Activated CD8-positive, alpha-beta memory T cell treated with anti-CD3 and anti-CD28 coated beads, Interleukin-2, amount 50 U/mL, for 48 hours (primary cell): Measurements from ENCODE around the gene SNX20.

ENCODE experiments used
- DNase-seq: peaks from one replicate; pipeline ENCODE4 v3.0.0-alpha.2; 2020

The SNX20 gene

DNA sequence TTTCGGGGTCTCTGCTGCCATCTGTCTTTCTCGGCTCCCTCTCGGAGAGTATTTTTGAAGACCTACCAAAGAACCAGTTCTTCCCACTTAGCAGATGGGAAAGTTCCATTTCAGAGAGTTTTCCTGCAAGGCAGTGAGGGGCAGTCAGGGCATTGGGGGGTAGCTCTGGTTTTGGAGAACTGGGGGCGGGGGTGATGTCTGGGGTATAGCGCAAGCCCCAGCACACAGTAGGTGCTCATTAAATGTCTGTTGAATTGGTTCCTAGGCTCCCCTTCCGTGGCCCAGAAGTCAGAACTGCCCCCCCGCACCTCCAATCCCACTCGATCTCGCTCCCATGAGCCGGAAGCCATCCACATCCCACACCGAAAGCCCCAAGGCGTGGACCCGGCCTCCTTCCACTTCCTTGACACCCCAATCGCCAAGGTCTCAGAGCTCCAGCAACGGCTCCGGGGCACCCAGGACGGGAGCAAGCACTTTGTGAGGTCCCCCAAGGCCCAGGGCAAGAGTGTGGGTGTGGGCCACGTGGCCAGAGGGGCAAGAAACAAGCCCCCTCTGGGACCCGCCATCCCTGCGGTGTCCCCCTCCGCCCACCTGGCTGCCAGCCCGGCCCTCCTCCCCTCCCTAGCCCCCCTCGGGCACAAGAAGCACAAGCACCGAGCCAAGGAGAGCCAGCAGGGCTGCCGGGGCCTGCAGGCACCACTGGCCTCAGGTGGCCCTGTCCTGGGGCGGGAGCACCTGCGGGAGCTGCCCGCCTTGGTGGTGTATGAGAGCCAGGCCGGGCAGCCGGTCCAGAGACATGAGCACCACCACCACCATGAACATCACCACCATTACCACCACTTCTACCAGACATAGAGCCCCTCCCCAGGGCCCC, 47.9 kb downstream of the SNX20 start:
- no peak for DNase-seq

GRCh38 chr16:50631985-50632576, 49.0 kb downstream of the SNX20 start:
- no peak for DNase-seq

DNA sequence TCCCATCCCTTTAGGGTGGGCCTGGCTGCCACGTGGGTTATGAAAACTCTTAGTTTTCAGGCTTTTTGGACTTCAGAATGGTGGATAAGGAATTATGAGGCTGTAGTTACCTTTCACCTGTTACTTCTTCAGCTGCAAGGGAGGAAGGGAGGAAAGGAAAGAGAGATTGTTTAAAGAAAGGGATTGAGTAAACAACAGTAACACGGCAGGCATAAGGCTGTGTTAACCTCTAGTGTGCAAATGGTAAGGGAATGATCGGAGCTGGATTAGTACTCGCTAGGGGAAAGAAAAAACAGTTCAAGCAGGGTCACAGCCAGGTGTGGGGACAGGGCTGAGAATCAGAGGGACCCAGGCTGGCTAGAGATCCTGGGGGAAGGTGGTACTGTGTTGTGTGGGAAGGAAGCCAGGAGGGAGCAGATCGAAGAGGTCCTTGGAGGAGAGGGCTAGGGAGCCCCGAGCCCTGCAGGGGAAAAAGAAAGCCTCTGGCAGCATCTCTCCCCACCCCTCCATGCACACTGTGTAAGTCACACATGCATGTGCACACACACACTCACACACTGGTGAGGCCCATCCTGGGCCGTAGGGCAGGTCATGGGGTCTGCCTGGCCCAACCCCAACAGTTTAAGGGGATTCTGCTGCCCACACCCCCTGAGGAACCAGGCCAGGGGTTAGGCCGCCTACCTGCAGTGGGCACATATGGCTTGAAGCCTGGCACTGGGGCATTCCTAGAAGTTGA, 49.7 kb downstream of the SNX20 start:
- no peak for DNase-seq

GRCh38 chr16:50630394-50631020, 50.6 kb downstream of the SNX20 start:
- no peak for DNase-seq

DNA sequence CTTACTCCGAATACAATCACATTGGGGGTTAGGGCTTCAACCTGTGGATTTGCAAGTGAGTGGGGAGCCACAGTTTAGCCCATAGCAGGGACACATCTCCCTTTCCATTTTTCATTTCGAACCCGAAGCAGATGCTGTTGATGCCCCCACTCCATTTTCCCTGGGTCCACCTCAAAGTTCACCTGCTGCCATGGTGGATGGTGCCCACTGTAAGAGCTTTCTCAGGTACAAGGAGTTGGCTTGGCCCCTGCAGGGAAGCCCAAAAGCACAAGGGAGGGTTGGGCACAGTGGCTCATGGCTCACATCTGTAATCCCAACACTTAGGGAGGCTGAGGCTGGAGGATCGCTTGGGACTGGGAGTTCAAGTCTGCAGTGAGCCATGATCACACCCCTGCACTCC, 51.8 kb downstream of the SNX20 start:
- no peak for DNase-seq

DNA sequence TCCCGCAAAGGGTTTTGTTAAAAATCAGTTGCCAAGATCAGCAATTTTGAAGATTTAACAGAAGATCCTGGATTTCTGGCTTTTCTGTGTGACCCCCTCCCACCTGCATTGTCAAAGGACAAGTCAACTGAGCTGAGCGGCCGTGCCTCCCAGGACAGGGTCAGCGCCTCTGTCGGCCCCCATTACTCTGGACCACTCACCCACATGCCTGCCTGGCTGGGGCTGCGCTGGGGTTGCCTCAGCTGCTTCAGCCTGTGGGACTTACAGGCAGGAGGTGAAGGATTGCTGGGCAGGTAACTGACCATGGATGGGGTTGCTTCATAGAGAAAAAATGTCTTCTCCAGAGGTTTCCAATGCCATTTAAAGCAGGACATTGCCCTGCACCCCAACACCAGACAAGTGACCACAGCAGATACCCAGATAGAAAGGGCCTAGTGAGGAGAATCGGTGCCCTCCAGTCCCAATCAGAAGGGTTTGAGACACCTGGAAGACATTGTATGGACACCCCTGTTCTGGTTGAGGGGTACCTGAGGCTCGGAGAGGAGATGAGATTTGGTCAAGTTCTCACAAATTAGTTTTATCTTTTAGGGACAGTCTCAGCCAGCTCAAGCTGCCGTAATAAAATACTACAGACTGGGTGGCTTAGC, 52.8 kb downstream of the SNX20 start:
- DNase-seq: no peak

DNA sequence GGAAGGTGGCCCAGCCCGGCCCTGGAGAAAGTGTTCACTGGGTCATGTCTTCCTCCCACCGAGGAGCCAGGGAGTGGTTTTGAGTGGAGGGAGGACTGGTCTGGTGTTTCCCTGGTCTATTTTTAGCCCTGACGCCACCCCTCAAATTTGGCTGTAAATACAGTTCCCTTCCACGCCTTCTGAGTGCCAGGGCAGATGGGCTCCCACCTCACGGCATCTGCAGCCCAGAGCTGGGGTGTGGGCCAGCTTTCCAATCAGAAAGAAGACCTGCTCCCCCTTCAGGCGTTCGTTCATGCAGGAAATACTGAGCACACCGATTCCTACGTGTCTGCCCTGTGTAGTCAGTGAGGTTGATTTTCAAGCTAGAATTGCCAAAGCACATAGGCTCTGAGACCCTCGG, 53.7 kb downstream of the SNX20 start:
- DNase-seq: peak; percentile 59

GRCh38 chr16:50626868-50627267, 54.2 kb downstream of the SNX20 start:
- DNase-seq: no peak

GRCh38 chr16:50625374-50625773, 55.7 kb downstream of the SNX20 start:
- DNase-seq: no peak

- no peak for DNase-seq
Observed at GRCh38 chr16:50624449-50624970, 56.6 kb downstream of the SNX20 start.

DNA sequence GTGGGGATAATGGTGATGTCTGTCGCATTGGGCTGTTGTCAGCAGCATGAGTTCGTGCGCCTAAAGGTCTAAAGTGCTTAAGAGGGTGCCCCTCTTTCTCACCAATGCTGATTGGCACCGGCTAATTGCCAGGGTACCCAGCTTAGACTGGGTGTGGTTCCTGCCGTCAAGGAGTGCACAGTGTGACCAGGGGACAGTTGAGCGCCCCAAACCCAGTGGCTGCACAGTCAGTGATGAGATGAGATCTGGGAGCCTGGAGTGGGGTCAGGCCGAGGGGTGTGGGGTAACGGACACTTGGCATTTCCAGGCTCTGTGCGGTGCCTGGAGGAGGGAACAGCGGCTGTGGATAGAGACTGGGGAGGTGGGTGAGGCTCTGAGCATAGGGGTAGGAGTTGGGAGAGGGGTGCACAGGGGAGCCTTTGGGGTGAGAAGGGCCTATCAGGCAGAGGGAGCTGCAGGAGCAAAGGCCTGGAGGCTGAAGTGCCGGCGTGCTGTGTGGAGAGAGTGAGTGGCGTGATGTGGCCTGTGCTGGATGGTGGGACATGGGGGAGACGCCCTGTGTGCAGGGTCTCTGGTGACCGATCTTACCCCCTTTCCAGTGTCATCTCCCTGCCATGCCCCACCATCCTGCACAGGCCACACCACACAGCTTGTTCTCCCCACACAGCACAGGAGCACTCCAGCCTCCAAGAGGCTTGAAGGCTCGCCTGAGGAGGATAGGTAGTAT, 58.3 kb downstream of the SNX20 start:
- DNase-seq: no peak

DNA sequence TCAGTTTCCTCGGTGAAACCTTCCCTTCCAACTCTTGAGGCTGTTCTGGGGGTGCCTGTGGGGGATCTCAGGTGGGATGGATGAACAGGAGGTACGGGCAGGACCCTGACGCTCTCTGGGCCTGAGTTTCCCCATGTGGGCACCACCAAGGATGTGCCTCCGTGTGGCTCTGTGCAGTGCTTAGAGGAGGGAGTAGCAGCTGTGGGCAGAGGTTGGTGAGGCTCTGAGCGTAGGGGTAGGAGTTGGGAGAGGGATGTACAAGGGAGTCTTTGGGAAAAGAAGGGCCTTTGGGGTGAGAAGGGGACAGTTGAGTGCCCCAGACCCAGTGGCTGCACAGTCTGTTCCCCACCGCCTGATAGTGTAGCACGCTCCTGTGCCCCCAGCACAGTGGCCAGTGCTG, 59.1 kb downstream of the SNX20 start:
- DNase-seq: no peak
